Pancreas (tissue), 10 donors: Measurements from ENCODE around the gene ERI3. TPM values are rescaled to one million over a fixed set of nuclear protein-coding genes. Genes with fewer than 3 reads are reported as not detected.

Experiments used
- ATAC-seq, 4 donors: fragments of 200-7000 bp; cut with Tn5 transposase; one replicate each; pipeline versions ENCODE4 v1.8.0 to v1.9.1; 2020; ENCODE audit warnings: mild to moderate bottlenecking in 4 of 4, moderate library complexity in 4 of 4
- DNase-seq, 6 donors: peaks; one replicate each; pipeline ENCODE4 v3.0.0-alpha.2; 2020
- FAIRE-seq: peaks from 2 replicates; lab custom pipeline; 2012; peaks lifted over from hg19 to GRCh38; lab: Jason Lieb, UNC
- H3K27ac ChIP-seq, 4 donors: fragments of 200-600 bp; sonication (generic); 1 replicate in 3 of 4; 2 replicates in 1 of 4; pipeline versions ENCODE4 v1.5.0 to v1.8.0; 2020
- H3K27me3 ChIP-seq, 4 donors: fragments of 200-600 bp; one replicate each; pipeline ENCODE4 v1.8.0; 2021
- H3K36me3 ChIP-seq, 3 donors: fragments of 200-600 bp; sonication (generic) in 1 of 3; one replicate each; pipeline versions ENCODE4 v1.5.0 to v1.8.0; 2020 to 2021
- H3K4me1 ChIP-seq, 3 donors: fragments of 200-600 bp; one replicate each; pipeline ENCODE4 v1.8.0; 2021
- H3K4me3 ChIP-seq, 4 donors: fragments of 200-600 bp; sonication (generic) in 2 of 4; one replicate each; pipeline versions ENCODE4 v1.5.0 to v1.8.0; 2020 to 2021
- H3K9me3 ChIP-seq, 4 donors: fragments of 200-600 bp; one replicate each; pipeline ENCODE4 v1.8.0; 2021
- WGBS, 2 donors: extraction: QIAGEN DNeasy Blood & Tissue Kit; methylation state at CpG; one replicate each; pipeline ENCODE4 v1.1.7; 2013; 5-methylcytosine and 5-hydroxymethylcytosine counted together
- intact Hi-C, 3 donors: fragments of 100-400 bp; cut with DNase I; formaldehyde crosslinking; loops; one replicate each; pipeline versions ENCODE4 v1.11.1 to v1.14.2; 2022
- polyA plus RNA-seq, 2 donors: library from polyadenylated mRNA; stranded (reverse); fragments of 200-250 nt; gene quantifications; one replicate each; pipeline ENCODE4 v1.2.3, GENCODE V29; 2013
- total RNA-seq, 6 donors: library from RNA; stranded (reverse); fragmentation: NEBNext Ultra II Directional in 4 of 6; extraction: Animal tissue kit (Norgen Biotek cat#: 25700) in 4 of 6; gene quantifications; one replicate each; pipeline versions ENCODE4 v1.2.1 to v1.2.4, GENCODE V29; 2021 to 2023
- TF ChIP-seq, protein P1 (sequence below), 4 donors: fragments of 200-600 bp; sonication (generic) in 3 of 4; IDR thresholded peaks; one replicate each; pipeline versions ENCODE4 v1.5.0 to v1.8.0; 2021; ENCODE audit warnings: antibody characterized with exemption in 4 of 4
- donor health status: healthy with polysubstance abuse.
- donor health status: DM: no; HTN: no; CAD: no; lungs with moderate emphysema.
- donor health status: DM: no; HTN: no; CAD: no.
- donor health status: control.
- donor health status: control.
- donor health status: Bipolar disorder and iron deficiency.
- donor health status: DM: yes; HTN: yes; CAD: no.
- donor health status: DM: no; HTN: no; CAD: no.
- donor health status: DM: no; HTN: no; CAD: no.
- donor health status: DM: yes; HTN: yes; CAD: no.

The ERI3 gene
- total and polyA plus RNA-seq, 8 donors, result 18.9 to 33.7 (median 21.8) TPM

DNA sequence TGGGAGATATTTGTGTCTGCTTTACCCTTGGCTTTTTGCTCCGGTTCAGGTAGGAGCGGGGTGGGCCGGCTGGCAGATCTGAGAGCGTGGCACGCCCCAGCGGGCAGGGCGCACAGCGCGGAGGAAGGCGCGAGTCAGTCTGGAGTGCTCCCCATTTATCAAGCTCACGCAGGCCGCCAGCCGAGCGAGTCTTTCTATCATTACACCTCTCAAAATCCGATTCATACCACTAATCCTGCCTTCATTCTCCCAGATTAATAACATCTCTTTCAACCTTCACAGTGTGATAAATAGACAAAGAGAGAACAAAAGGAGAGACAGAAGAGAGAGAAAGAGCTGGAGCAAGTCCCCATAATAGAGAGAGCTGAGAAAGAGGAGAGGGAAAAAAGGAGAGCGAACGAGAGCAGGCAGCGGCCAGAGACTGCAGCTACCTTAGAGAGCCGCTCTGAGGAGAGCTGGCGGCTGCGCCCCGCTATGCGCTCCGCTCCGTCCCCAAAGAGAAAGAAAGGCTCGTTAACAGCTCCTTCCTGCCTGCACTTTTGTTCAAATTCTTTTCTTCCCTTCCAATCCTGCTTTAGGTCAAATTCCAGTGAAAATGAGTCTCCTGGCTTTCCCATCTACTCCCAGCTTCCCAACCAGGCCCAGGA lies 93.8 kb downstream of the ERI3 start:
- Histone ChIP-seq H3K27ac (no peak overlapping the region), H3K36me3 (no peaks in the 10 kb centered on the region), H3K27me3 (no peaks in the 10 kb centered on the region), H3K4me1 (no peaks in the 10 kb centered on the region), H3K9me3 (no peaks in the 10 kb centered on the region), H3K4me3 (no peak overlapping the region)
- ATAC-seq, result no peak
- 96 to 97% methylated on average over 27 of the region's 27 CpGs for WGBS, 2 donors
- TF ChIP-seq, protein P1, sequence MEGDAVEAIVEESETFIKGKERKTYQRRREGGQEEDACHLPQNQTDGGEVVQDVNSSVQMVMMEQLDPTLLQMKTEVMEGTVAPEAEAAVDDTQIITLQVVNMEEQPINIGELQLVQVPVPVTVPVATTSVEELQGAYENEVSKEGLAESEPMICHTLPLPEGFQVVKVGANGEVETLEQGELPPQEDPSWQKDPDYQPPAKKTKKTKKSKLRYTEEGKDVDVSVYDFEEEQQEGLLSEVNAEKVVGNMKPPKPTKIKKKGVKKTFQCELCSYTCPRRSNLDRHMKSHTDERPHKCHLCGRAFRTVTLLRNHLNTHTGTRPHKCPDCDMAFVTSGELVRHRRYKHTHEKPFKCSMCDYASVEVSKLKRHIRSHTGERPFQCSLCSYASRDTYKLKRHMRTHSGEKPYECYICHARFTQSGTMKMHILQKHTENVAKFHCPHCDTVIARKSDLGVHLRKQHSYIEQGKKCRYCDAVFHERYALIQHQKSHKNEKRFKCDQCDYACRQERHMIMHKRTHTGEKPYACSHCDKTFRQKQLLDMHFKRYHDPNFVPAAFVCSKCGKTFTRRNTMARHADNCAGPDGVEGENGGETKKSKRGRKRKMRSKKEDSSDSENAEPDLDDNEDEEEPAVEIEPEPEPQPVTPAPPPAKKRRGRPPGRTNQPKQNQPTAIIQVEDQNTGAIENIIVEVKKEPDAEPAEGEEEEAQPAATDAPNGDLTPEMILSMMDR (IDR thresholded peaks at IDR 0.05), result no peak
- DNase-seq, result no peak
- FAIRE-seq, result no peak
- intact Hi-C loops, result no loop called here

DNA sequence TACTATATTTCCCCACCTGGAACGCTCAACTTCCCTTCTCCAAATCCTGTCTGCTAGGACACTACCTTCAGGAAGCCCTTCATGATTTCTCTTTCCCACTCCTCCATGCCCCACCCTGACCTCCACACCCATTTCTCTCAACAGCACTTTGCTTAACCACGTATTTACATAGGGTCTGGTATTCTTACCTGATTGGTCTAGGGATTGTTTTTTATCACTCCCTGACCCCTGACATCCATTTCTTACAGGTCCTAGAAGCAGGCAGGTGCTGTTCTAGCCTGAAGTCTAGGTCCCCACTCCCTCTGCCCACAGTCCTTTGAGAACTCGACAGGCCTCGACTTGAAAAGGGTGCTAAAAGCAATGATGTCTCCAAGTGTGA lies 94.3 kb downstream of the ERI3 start:
- TF ChIP-seq, protein P1 (IDR thresholded peaks at IDR 0.05), result no peak
- no peak for ATAC-seq
- WGBS, 2 donors, result 83 to 89% methylated on average over 4 of the region's 4 CpGs

DNA sequence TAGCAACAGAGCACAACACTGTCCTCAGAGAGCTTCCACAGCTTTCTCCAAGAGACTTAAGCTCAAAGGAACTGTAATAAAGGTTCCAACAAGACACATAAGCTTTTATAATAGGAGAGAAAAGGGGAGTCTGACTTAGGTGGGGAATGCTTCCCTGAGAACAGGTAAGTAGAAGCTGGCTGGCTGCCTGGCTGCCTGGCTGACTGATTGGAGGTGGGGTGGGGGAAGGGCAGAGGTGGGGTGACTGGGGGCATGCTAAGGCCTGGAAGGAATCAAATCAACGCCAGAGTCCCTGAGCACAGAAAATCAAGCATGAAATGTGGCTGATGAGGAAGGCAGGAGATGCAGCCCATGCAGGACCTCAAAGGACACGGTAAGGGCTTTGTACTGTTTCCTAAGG lies 96.0 kb downstream of the ERI3 start:
- intact Hi-C loops, result no loop called here
- H3K27me3 ChIP-seq, result no peaks in the 10 kb centered on the region
- TF ChIP-seq, protein P1 (IDR thresholded peaks at IDR 0.05), result no peak
- FAIRE-seq (no peak), ATAC-seq (no peak), DNase-seq (no peak)
- no peaks in the 10 kb centered on the region for H3K36me3 ChIP-seq
- H3K4me3 ChIP-seq, result no peak overlapping the region
- H3K4me1 ChIP-seq, result no peaks in the 10 kb centered on the region
- WGBS, 2 donors, result 88 to 91% methylated on average over 2 of the region's 2 CpGs
- no peak overlapping the region for H3K27ac ChIP-seq
- H3K9me3 ChIP-seq, result no peaks in the 10 kb centered on the region

More for the DNA sequence above, 94.3 kb downstream of the ERI3 start:
- Histone ChIP-seq H3K27me3 (no peaks in the 10 kb centered on the region), H3K36me3 (no peaks in the 10 kb centered on the region), H3K4me3 (no peak overlapping the region), H3K9me3 (no peaks in the 10 kb centered on the region), H3K4me1 (no peaks in the 10 kb centered on the region), H3K27ac (no peak overlapping the region)
- intact Hi-C loops, result no loop called here
- DNase-seq (no peak), FAIRE-seq (no peak)

DNA sequence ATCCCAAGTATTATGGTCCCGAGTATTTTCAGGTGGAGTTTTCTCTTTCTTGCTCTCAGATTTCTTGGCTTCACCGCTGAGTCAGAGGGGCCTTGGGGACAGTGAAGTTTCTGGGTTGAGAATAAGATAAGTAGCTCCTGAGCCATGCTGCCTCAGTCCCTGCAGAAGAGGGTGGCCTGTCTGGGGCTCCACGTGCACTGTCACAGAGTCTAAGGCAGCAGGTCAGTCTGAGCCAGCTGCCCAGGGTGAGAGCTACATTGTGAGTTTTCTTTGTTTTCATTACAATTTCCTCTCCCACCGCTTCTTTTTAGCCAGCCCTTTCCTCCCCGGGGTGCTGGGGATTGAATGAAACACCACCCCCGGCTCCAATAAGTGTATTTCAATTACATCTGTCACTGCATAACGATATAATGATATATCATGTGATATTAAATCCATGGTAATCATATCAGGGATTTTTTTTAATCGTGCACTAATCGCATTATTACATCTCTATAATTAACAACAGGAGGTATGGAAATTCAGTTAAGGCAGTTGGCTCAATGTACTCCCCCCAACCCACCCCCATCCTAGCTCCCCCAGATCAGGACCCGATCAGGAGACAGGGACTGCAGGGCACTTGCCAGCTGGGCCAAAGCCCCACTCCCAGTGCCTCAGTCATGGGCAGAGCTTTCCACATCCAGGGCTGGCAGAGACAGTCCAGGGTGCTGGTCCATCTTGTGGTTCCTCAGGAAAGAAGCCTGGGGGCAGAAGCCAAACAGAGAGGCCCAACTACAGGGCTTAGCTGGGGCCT lies 98.1 kb downstream of the ERI3 start:
- no peaks in the 10 kb centered on the region for H3K27me3 ChIP-seq
- ATAC-seq, result no peak
- TF ChIP-seq, protein P1 (IDR thresholded peaks at IDR 0.05), result no peak

More for the DNA sequence above, 98.1 kb downstream of the ERI3 start:
- Histone ChIP-seq H3K36me3 (no peaks in the 10 kb centered on the region), H3K27ac (no peak overlapping the region), H3K9me3 (no peaks in the 10 kb centered on the region), H3K4me3 (no peak overlapping the region), H3K4me1 (no peaks in the 10 kb centered on the region)
- FAIRE-seq (no peak), DNase-seq (no peak)
- intact Hi-C loops, result no loop called here
- WGBS, 2 donors, result 91 to 93% methylated on average over 10 of the region's 10 CpGs
